WTC11 (cell line): Measurements from ENCODE around the gene TSEN15.

Experiments
- HMGXB4 ChIP-seq: sonication (generic); formaldehyde crosslinking; IDR thresholded peaks from 2 replicates; pipeline ENCODE4 v1.8.1; 2023; ENCODE audit warnings: mild to moderate bottlenecking, moderate library complexity, missing genetic modification reagents
- KAT7 ChIP-seq: sonication (generic); formaldehyde crosslinking; IDR thresholded peaks from 2 replicates; pipeline ENCODE4 v1.8.1; 2023; ENCODE audit warnings: missing genetic modification reagents, mild to moderate bottlenecking, borderline replicate concordance
- NFE2L1 ChIP-seq: sonication (generic); formaldehyde crosslinking; IDR thresholded peaks from 2 replicates; pipeline ENCODE4 v1.8.1; 2023; ENCODE audit warnings: missing genetic modification reagents
- TEAD4 ChIP-seq: sonication (generic); formaldehyde crosslinking; IDR thresholded peaks from 2 replicates; pipeline ENCODE4 v1.8.0; 2022; ENCODE audit warnings: mild to moderate bottlenecking, missing genetic modification reagents
- ZNF423 ChIP-seq: fragments of 250-450 bp; sonication (Bioruptor Pico); IDR thresholded peaks from 2 replicates; pipeline ENCODE4 v2.1.2; 2022; ENCODE audit warnings: mild to moderate bottlenecking, moderate library complexity
- TF ChIP-seq, protein P1 (sequence below): fragments of 200-600 bp; IDR thresholded peaks from 2 replicates; pipeline ENCODE4 v1.8.0; 2022; ENCODE audit warnings: antibody characterized with exemption
- TF ChIP-seq, protein P2 (sequence below): sonication (generic); formaldehyde crosslinking; IDR thresholded peaks from 2 replicates; pipeline ENCODE4 v1.8.1; 2023; ENCODE audit warnings: mild to moderate bottlenecking, missing genetic modification reagents, moderate library complexity
- TF ChIP-seq, protein P3 (sequence below): sonication (generic); formaldehyde crosslinking; IDR thresholded peaks from 2 replicates; pipeline ENCODE4 v1.8.1; 2022; ENCODE audit warnings: low read depth, missing genetic modification reagents, borderline replicate concordance
- TF ChIP-seq, protein P4 (sequence below): sonication (generic); formaldehyde crosslinking; IDR thresholded peaks from 2 replicates; pipeline ENCODE4 v1.8.1; 2022; ENCODE audit warnings: mild to moderate bottlenecking, moderate library complexity, missing genetic modification reagents

GRCh38 chr1:184019069-184019468 lies 32.5 kb upstream of the TSEN15 start:
- TF ChIP-seq, protein P1, sequence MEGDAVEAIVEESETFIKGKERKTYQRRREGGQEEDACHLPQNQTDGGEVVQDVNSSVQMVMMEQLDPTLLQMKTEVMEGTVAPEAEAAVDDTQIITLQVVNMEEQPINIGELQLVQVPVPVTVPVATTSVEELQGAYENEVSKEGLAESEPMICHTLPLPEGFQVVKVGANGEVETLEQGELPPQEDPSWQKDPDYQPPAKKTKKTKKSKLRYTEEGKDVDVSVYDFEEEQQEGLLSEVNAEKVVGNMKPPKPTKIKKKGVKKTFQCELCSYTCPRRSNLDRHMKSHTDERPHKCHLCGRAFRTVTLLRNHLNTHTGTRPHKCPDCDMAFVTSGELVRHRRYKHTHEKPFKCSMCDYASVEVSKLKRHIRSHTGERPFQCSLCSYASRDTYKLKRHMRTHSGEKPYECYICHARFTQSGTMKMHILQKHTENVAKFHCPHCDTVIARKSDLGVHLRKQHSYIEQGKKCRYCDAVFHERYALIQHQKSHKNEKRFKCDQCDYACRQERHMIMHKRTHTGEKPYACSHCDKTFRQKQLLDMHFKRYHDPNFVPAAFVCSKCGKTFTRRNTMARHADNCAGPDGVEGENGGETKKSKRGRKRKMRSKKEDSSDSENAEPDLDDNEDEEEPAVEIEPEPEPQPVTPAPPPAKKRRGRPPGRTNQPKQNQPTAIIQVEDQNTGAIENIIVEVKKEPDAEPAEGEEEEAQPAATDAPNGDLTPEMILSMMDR = no peak
- TF ChIP-seq, protein P2, sequence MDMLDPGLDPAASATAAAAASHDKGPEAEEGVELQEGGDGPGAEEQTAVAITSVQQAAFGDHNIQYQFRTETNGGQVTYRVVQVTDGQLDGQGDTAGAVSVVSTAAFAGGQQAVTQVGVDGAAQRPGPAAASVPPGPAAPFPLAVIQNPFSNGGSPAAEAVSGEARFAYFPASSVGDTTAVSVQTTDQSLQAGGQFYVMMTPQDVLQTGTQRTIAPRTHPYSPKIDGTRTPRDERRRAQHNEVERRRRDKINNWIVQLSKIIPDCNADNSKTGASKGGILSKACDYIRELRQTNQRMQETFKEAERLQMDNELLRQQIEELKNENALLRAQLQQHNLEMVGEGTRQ (CRISPR knock-in tag) = no peak
- no peak for TF ChIP-seq HMGXB4 (CRISPR knock-in tag)
- TF ChIP-seq, protein P3, sequence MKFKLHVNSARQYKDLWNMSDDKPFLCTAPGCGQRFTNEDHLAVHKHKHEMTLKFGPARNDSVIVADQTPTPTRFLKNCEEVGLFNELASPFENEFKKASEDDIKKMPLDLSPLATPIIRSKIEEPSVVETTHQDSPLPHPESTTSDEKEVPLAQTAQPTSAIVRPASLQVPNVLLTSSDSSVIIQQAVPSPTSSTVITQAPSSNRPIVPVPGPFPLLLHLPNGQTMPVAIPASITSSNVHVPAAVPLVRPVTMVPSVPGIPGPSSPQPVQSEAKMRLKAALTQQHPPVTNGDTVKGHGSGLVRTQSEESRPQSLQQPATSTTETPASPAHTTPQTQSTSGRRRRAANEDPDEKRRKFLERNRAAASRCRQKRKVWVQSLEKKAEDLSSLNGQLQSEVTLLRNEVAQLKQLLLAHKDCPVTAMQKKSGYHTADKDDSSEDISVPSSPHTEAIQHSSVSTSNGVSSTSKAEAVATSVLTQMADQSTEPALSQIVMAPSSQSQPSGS = no peak
- TF ChIP-seq ZNF423 (CRISPR knock-in tag) = no peak
- TF ChIP-seq KAT7 = no peak
- TF ChIP-seq TEAD4 = no peak
- TF ChIP-seq NFE2L1 (CRISPR knock-in tag) = no peak
- TF ChIP-seq, protein P4, sequence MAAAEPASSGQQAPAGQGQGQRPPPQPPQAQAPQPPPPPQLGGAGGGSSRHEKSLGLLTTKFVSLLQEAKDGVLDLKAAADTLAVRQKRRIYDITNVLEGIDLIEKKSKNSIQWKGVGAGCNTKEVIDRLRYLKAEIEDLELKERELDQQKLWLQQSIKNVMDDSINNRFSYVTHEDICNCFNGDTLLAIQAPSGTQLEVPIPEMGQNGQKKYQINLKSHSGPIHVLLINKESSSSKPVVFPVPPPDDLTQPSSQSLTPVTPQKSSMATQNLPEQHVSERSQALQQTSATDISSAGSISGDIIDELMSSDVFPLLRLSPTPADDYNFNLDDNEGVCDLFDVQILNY (CRISPR knock-in tag) = no peak
